ENCODE measurements around the gene PRCP. TPM values are rescaled to one million over a fixed set of nuclear protein-coding genes. Genes with fewer than 3 reads are reported as not detected.
A peak's percentile ranks its signal among the peaks of the same experiment; 100 is the strongest.

Gene PRCP
- total RNA-seq, 1 donor, result 41.1 TPM

- peak overlapping the region; percentile 82 for H3K4me3 ChIP-seq (ENCODE audit: low read depth, low read length)
- DNase-seq (ENCODE audit: low read depth), result no peak
- TF ChIP-seq CTCF (IDR thresholded peaks at IDR 0.05; ENCODE audit: insufficient read depth, low read length), result no peak
Measured at GRCh38 chr11:82899186-82899820, 927 bp downstream of the PRCP start.

DNA sequence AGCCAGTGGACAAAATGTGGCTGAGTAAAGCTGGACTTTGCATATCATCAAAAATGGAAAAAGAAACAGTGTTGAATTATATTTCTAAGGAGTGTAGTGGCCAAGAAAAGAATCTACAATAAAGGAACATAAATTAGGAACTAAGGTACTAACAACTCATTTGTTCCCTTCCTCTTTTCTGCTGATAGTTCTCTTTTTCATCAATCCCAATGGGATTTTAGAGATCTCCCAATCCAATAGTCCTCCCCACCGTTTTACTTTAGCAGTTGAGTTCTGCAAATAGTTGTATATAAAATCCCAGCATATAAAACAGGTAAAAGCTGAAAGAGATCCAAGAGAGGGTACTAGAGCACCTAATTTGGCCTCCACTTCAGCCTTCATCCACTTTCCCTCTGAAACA is 2.0 kb downstream of the PRCP start:
- no peak for TF ChIP-seq CTCF (IDR thresholded peaks at IDR 0.05; ENCODE audit: insufficient read depth, low read length)
- DNase-seq (ENCODE audit: low read depth), result no peak
- no peak overlapping the region for H3K4me3 ChIP-seq (ENCODE audit: low read depth, low read length)

GRCh38 chr11:82896183-82896582 is 4.0 kb downstream of the PRCP start:
- no peak for TF ChIP-seq CTCF (IDR thresholded peaks at IDR 0.05; ENCODE audit: insufficient read depth, low read length)
- no peak overlapping the region for H3K4me3 ChIP-seq (ENCODE audit: low read depth, low read length)
- DNase-seq (ENCODE audit: low read depth), result no peak

- no peak for DNase-seq (ENCODE audit: low read depth)
- no peak for TF ChIP-seq CTCF (IDR thresholded peaks at IDR 0.05; ENCODE audit: insufficient read depth, low read length)
Measured at GRCh38 chr11:82895437-82896091, 4.7 kb downstream of the PRCP start.

GRCh38 chr11:82892611-82893169 is 7.5 kb downstream of the PRCP start:
- DNase-seq (ENCODE audit: low read depth), result no peak
- TF ChIP-seq CTCF (IDR thresholded peaks at IDR 0.05; ENCODE audit: insufficient read depth, low read length), result no peak
- H3K4me3 ChIP-seq (ENCODE audit: low read depth, low read length), result no peak overlapping the region

More at GRCh38 chr11:82895437-82896091, 4.7 kb downstream of the PRCP start:
- no peak overlapping the region for H3K4me3 ChIP-seq (ENCODE audit: low read depth, low read length)

DNA sequence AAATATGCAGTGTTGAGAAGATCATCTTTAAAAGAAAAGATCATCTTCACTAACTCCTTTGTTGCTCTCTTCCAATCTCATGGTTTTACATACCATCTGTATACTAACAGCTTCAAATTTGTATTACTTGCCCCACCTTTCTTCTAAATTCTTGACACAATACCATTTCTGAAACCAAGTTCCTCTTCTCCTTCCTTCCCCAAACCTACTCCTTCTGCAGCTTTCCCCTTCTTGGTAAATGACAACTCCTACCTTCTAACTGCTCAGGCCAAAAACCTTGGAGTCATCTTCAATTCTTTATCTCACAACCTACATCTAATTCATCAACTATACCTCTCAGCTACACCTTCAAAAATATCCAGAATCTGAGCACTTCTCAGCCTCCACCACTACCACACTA is 9.3 kb downstream of the PRCP start:
- no peak for DNase-seq (ENCODE audit: low read depth)
- no peak for TF ChIP-seq CTCF (IDR thresholded peaks at IDR 0.05; ENCODE audit: insufficient read depth, low read length)
- no peak overlapping the region for H3K4me3 ChIP-seq (ENCODE audit: low read depth, low read length)

Measured in fibroblast of the aortic adventitia (primary cell).